ENCODE data around the gene REX1BD.
"Not testable (repeated sequence)": the region's sequence is repeated elsewhere in the genome, so short reads cannot be mapped to it uniquely, and the experiment has no call there.

The REX1BD gene

GRCh38 chr19:18577365-18577914, 11.2 kb upstream of the REX1BD start:
- DNase-seq (ENCODE audit: low read depth): no peak

GRCh38 chr19:18580311-18580710, 8.3 kb upstream of the REX1BD start:
- DNase-seq (ENCODE audit: low read depth): no peak

GRCh38 chr19:18586306-18586705, 2.3 kb upstream of the REX1BD start:
- DNase-seq (ENCODE audit: low read depth): no peak

- no peak for DNase-seq (ENCODE audit: low read depth)
Observed at GRCh38 chr19:18587561-18587960, 1.0 kb upstream of the REX1BD start.

- no peak for DNase-seq (ENCODE audit: low read depth)
Observed at GRCh38 chr19:18587962-18588610, 512 bp upstream of the REX1BD start.

- DNase-seq (ENCODE audit: low read depth): peak; percentile 65
Observed at GRCh38 chr19:18589380-18590272, 1.0 kb downstream of the REX1BD start.

- no peak for DNase-seq (ENCODE audit: low read depth)
Observed at GRCh38 chr19:18590273-18591272, 2.0 kb downstream of the REX1BD start.

GRCh38 chr19:18591735-18592385, 3.3 kb downstream of the REX1BD start:
- DNase-seq (ENCODE audit: low read depth): no peak

GRCh38 chr19:18592732-18593131, 4.1 kb downstream of the REX1BD start:
- not testable (repeated sequence) for DNase-seq (ENCODE audit: low read depth)

- DNase-seq (ENCODE audit: low read depth): no peak
Observed at GRCh38 chr19:18593367-18594095, 4.9 kb downstream of the REX1BD start.

- peak; percentile 68 for DNase-seq (ENCODE audit: low read depth)
Observed at GRCh38 chr19:18594096-18594823, 5.7 kb downstream of the REX1BD start.

GRCh38 chr19:18594824-18595373, 6.3 kb downstream of the REX1BD start:
- DNase-seq (ENCODE audit: low read depth): no peak

GRCh38 chr19:18595475-18595874, 6.9 kb downstream of the REX1BD start:
- DNase-seq (ENCODE audit: low read depth): no peak

GRCh38 chr19:18596752-18597157, 8.2 kb downstream of the REX1BD start:
- DNase-seq (ENCODE audit: low read depth): no peak

- DNase-seq (ENCODE audit: low read depth): no peak
Observed at GRCh38 chr19:18597809-18598660, 9.4 kb downstream of the REX1BD start.

- DNase-seq (ENCODE audit: low read depth): no peak
Observed at GRCh38 chr19:18599485-18599884, 10.9 kb downstream of the REX1BD start.

GRCh38 chr19:18600692-18601397, 12.2 kb downstream of the REX1BD start:
- DNase-seq (ENCODE audit: low read depth): not testable (repeated sequence)

- no peak for DNase-seq (ENCODE audit: low read depth)
Observed at GRCh38 chr19:18601875-18602274, 13.3 kb downstream of the REX1BD start.

Measured in activated T-helper 9 cell treated with anti-CD3 and anti-CD28 coated beads, Interleukin-2, amount 50 U/mL, for 16 hours (primary cell).